HCT116 (cell line): ENCODE results near the gene KAZN. TPM values are rescaled to one million over a fixed set of nuclear protein-coding genes. Genes with fewer than 3 reads are reported as not detected.

Experiments
- ATAC-seq: fragments of 200-7000 bp; cut with Tn5 transposase; 2 replicates; pipeline ENCODE4 v1.9.1; 2020; ENCODE audit warnings: mild to moderate bottlenecking, moderate library complexity
- BruUV-seq: library from RNA; stranded (reverse); fragments of 400-500 nt; replicated peaks from 2 replicates; lab custom pipeline; 2021; lab: Mats Ljungman, UMichigan
- CTCF ChIA-PET: fragments of 300-600 bp; sonication (Branson Sonifier 250); formaldehyde crosslinking; loops from one replicate; lab custom pipeline; 2021; ENCODE audit warnings: antibody characterized with exemption; lab: Charles Lee
- POLR2A ChIA-PET: fragments of 300-600, 350-600 bp; sonication (Branson Sonifier 250); formaldehyde crosslinking; loops from one replicate; lab custom pipeline; 2021; ENCODE audit warnings: antibody characterized with exemption; lab: Charles Lee
- RAD21 ChIA-PET, 2 experiments: fragments of 300-600 bp; sonication (Branson Sonifier 250); formaldehyde crosslinking; loops; one replicate each; lab custom pipeline; 2023; ENCODE audit warnings: low total read pairs in 2 of 2; ENCODE audit not compliant: uncharacterized antibody in 2 of 2, unreplicated experiment in 2 of 2, low non-redundant PET in 1 of 2; lab: Charles Lee
- DNase-seq: peaks from one replicate; pipeline ENCODE4 v3.0.0-alpha.2; 2010; ENCODE audit warnings: low read depth, low spot score
- H2AFZ ChIP-seq: fragments of 200-600 bp; shearing (Covaris generic), sonication (generic); 2 replicates; pipeline ENCODE4 v1.6.1; 2017; ENCODE audit warnings: low read depth, mixed run types, mixed read lengths, antibody characterized with exemption, low read length; ENCODE audit not compliant: poor library complexity, severe bottlenecking
- H3K27ac ChIP-seq: 2 replicates; pipeline ENCODE4 v1.5.1; 2012; ENCODE audit warnings: low read depth, low read length
- H3K27me3 ChIP-seq: fragments of 200-600 bp; sonication (generic); 2 replicates; pipeline ENCODE4 v1.6.1; 2016; ENCODE audit warnings: mixed run types, low read length, mixed read lengths; ENCODE audit not compliant: insufficient read depth
- H3K36me3 ChIP-seq, 2 experiments: fragments of 200-500 bp in 1 of 2; fragments of 200-600 bp in 1 of 2; sonication (Bioruptor generic) in 1 of 2; sonication (generic) in 1 of 2; 2 replicates each; pipeline versions ENCODE4 v1.5.1 to v1.6.1; 2014 to 2016; ENCODE audit warnings: low read length in 2 of 2, inconsistent platforms in 1 of 2, mixed read lengths in 1 of 2, mixed run types in 1 of 2; ENCODE audit not compliant: insufficient read depth in 2 of 2, control insufficient read depth in 1 of 2
- H3K4me1 ChIP-seq, 2 experiments: fragments of 200-600 bp in 1 of 2; sonication (generic) in 1 of 2; 2 replicates each; pipeline versions ENCODE4 v1.5.1 to v1.6.1; 2012 to 2017; ENCODE audit warnings: low read length in 2 of 2, inconsistent platforms in 1 of 2, mild to moderate bottlenecking in 1 of 2, mixed read lengths in 1 of 2, mixed run types in 1 of 2, moderate library complexity in 1 of 2; ENCODE audit not compliant: insufficient read depth in 2 of 2, control insufficient read depth in 1 of 2
- H3K4me2 ChIP-seq: fragments of 200-600 bp; sonication (generic); 2 replicates; pipeline ENCODE4 v1.6.1; 2017; ENCODE audit warnings: mixed run types, low read length, mixed read lengths
- H3K4me3 ChIP-seq, 2 experiments: fragments of 200-600 bp in 1 of 2; sonication (generic) in 1 of 2; replicated peaks in 1 of 2; 2 replicates each; pipeline ENCODE4 v1.5.1; 2011 to 2016; ENCODE audit warnings: low read length in 2 of 2, control low read depth in 1 of 2, low read depth in 1 of 2, mild to moderate bottlenecking in 1 of 2, mixed read lengths in 1 of 2, mixed run types in 1 of 2
- H3K79me2 ChIP-seq: fragments of 200-600 bp; sonication (generic); 2 replicates; pipeline ENCODE4 v1.6.1; 2017; ENCODE audit warnings: mild to moderate bottlenecking, mixed run types, low read length, moderate library complexity, mixed read lengths; ENCODE audit not compliant: insufficient read depth
- H3K9ac ChIP-seq: fragments of 200-600 bp; sonication (generic); 2 replicates; pipeline ENCODE4 v1.6.1; 2016; ENCODE audit warnings: low read length, mixed read lengths
- H3K9me2 ChIP-seq: fragments of 200-600 bp; sonication (generic), shearing (Covaris generic); 2 replicates; pipeline ENCODE4 v1.6.1; 2017; ENCODE audit warnings: mixed run types, mild to moderate bottlenecking, moderate library complexity; ENCODE audit not compliant: insufficient read depth
- H3K9me3 ChIP-seq, 2 experiments: fragments of 200-500 bp in 1 of 2; fragments of 200-600 bp in 1 of 2; sonication (Bioruptor generic) in 1 of 2; sonication (generic) in 1 of 2; 2 replicates each; pipeline ENCODE4 v1.6.1; 2014 to 2017; ENCODE audit warnings: low read length in 2 of 2, mixed read lengths in 2 of 2, inconsistent platforms in 1 of 2, low read depth in 1 of 2, mild to moderate bottlenecking in 1 of 2, mixed run types in 1 of 2, moderate library complexity in 1 of 2; ENCODE audit not compliant: control insufficient read depth in 1 of 2, insufficient read depth in 1 of 2
- H4K20me1 ChIP-seq: fragments of 200-600 bp; sonication (generic), shearing (Covaris generic); 2 replicates; pipeline ENCODE4 v1.6.1; 2017; ENCODE audit warnings: mixed run types, mild to moderate bottlenecking, moderate library complexity; ENCODE audit not compliant: insufficient read depth
- ATF3 ChIP-seq: IDR thresholded peaks from 2 replicates; pipeline ENCODE4 v1.6.1; 2012
- CBX3 ChIP-seq: IDR thresholded peaks from 2 replicates; pipeline ENCODE4 v1.6.1; 2012; ENCODE audit warnings: low read depth
- ELF1 ChIP-seq: IDR thresholded peaks from 2 replicates; pipeline ENCODE4 v1.6.1; 2012; ENCODE audit warnings: low read depth, borderline replicate concordance
- FOSL1 ChIP-seq: IDR thresholded peaks from 2 replicates; pipeline ENCODE4 v1.6.1; 2012; ENCODE audit warnings: low read depth
- POLR2A ChIP-seq: IDR thresholded peaks from 2 replicates; pipeline ENCODE4 v1.7.0; 2011; ENCODE audit warnings: borderline replicate concordance; ENCODE audit not compliant: insufficient read depth, insufficient read length; ENCODE audit errors: extremely low read depth
- POLR2AphosphoS5 ChIP-seq: IDR thresholded peaks from 2 replicates; pipeline ENCODE4 v1.6.1; 2011; ENCODE audit warnings: mild to moderate bottlenecking, low read depth, low read length, moderate library complexity
- RAD21 ChIP-seq: IDR thresholded peaks from 2 replicates; pipeline ENCODE4 v1.6.1; 2012; ENCODE audit warnings: low read depth, mild to moderate bottlenecking
- SIN3A ChIP-seq: IDR thresholded peaks from 2 replicates; pipeline ENCODE4 v1.6.1; 2012; ENCODE audit warnings: low read depth
- SP1 ChIP-seq: IDR thresholded peaks from 2 replicates; pipeline ENCODE4 v1.6.1; 2012; ENCODE audit warnings: low read depth
- SRF ChIP-seq: IDR thresholded peaks from 2 replicates; pipeline ENCODE4 v1.6.1; 2012; ENCODE audit warnings: low read depth
- ZFX ChIP-seq: fragments of 450-650 bp; IDR thresholded peaks from 2 replicates; pipeline ENCODE4 v1.6.1; 2017
- ZNF274 ChIP-seq: fragments of 200-500 bp; sonication (Bioruptor generic); IDR thresholded peaks from 2 replicates; pipeline ENCODE4 v1.6.1; 2014; ENCODE audit warnings: mild to moderate bottlenecking, low read depth, low read length, inconsistent platforms
- intact Hi-C: fragments of 100-400 bp; cut with micrococcal nuclease; formaldehyde crosslinking; loops from 2 replicates; pipeline ENCODE4 v1.10.0; 2022
- total RNA-seq: library from RNA; stranded (reverse); gene quantifications from one replicate; pipeline ENCODE4 v1.2.1, GENCODE V29; 2021; ENCODE audit not compliant: unreplicated experiment
- TF ChIP-seq, protein P1 (sequence below): IDR thresholded peaks from 2 replicates; pipeline ENCODE4 v1.6.1; 2011; ENCODE audit warnings: mild to moderate bottlenecking, low read length, moderate library complexity; ENCODE audit not compliant: insufficient replicate concordance; ENCODE audit errors: extremely low read depth

KAZN gene
- total RNA-seq, 1 experiment from 2014 or later = 13.4 TPM

GRCh38 chr1:14783592-14783886, 185.1 kb downstream of the KAZN start:
- Histone ChIP-seq H3K27me3 (no peaks in the 10 kb centered on the region), H3K27ac (no peak overlapping the region), H3K9me3 (no peaks in the 10 kb centered on the region), H4K20me1 (no peaks in the 10 kb centered on the region), H3K4me3 (no peak overlapping the region), H2AFZ (no peak overlapping the region), H3K4me2 (no peak overlapping the region), H3K9ac (no peak overlapping the region), H3K36me3 (no peaks in the 10 kb centered on the region), H3K4me1 (peaks cover 0 to 5% of the 10 kb centered on the region in 2 experiments; a peak in 1 of 4 replicates), H3K79me2 (no peaks in the 10 kb centered on the region), H3K9me2 (no peaks in the 10 kb centered on the region)
- intact Hi-C loops = no loop called here
- ATAC-seq (no peak), DNase-seq (no peak)
- TF ChIP-seq ELF1 (no peak), CBX3 (no peak), ATF3 (no peak), POLR2AphosphoS5 (no peak), ZNF274 (no peak), SP1 (no peak), ZFX (no peak), POLR2A (no peak), SRF (no peak), FOSL1 (no peak), RAD21 (no peak), SIN3A (no peak)
- TF ChIP-seq, protein P1, sequence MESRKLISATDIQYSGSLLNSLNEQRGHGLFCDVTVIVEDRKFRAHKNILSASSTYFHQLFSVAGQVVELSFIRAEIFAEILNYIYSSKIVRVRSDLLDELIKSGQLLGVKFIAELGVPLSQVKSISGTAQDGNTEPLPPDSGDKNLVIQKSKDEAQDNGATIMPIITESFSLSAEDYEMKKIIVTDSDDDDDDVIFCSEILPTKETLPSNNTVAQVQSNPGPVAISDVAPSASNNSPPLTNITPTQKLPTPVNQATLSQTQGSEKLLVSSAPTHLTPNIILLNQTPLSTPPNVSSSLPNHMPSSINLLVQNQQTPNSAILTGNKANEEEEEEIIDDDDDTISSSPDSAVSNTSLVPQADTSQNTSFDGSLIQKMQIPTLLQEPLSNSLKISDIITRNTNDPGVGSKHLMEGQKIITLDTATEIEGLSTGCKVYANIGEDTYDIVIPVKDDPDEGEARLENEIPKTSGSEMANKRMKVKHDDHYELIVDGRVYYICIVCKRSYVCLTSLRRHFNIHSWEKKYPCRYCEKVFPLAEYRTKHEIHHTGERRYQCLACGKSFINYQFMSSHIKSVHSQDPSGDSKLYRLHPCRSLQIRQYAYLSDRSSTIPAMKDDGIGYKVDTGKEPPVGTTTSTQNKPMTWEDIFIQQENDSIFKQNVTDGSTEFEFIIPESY = no peak
- RAD21 ChIA-PET = no interaction called here
- CTCF ChIA-PET = no interaction called here
- POLR2A ChIA-PET = no interaction called here
- BruUV-seq = no TSS peak
